ENCODE results near the gene ZNF330. TPM values are rescaled to one million over a fixed set of nuclear protein-coding genes. Genes with fewer than 3 reads are reported as not detected.

ZNF330 gene
- total and polyA plus RNA-seq, 2 of the 8 experiments (the other 6 are each of a cell fraction or from before 2014, with no cell fraction given): 17.7 to 44.3 TPM

GRCh38 chr4:141177171-141177570 is 43.5 kb upstream of the ZNF330 start:
- ChIA-PET CTCF (ENCODE audit: partially characterized antibody) (no interaction called here), POLR2A (ENCODE audit: partially characterized antibody) (no interaction called here)
- Histone ChIP-seq H3K56ac (replicated peaks; ENCODE audit: insufficient read length, low read depth, low read length) (no peak overlapping the region), H2BK15ac (ENCODE audit: low read length) (no peak overlapping the region), H3K4ac (replicated peaks; ENCODE audit: insufficient read length, low read depth, low read length) (no peak overlapping the region), H2BK20ac (ENCODE audit: low read length) (no peak overlapping the region), H3K9me3 (ENCODE audit: insufficient read depth in 2 of 2, low read depth in 1 of 2, low read length in 1 of 2) (no peaks in the 10 kb centered on the region), H4K91ac (replicated peaks; ENCODE audit: insufficient read length, low read length) (no peak overlapping the region), H4K20me1 (replicated peaks in 1 of 2; ENCODE audit: control insufficient read depth in 1 of 2, insufficient read depth in 2 of 2, low read length in 2 of 2) (no peaks in the 10 kb centered on the region), H3K79me1 (ENCODE audit: low read depth, low read length) (no peaks in the 10 kb centered on the region), H3K27ac (ENCODE audit: low read depth, low read length) (no peak overlapping the region), H3K14ac (ENCODE audit: insufficient read length) (no peak overlapping the region), H2BK5ac (ENCODE audit: low read depth, low read length) (no peak overlapping the region), H3K4me2 (ENCODE audit: insufficient read depth in 1 of 2, low read depth in 2 of 2, low read length in 2 of 2) (no peak overlapping the region), H3K4me1 (replicated peaks in 1 of 4; ENCODE audit: control insufficient read depth in 3 of 4, insufficient read depth in 4 of 4, low read length in 3 of 4) (no peaks in the 10 kb centered on the region), H3K4me3 (ENCODE audit: extremely low read depth in 1 of 4, insufficient read depth in 2 of 4, low read depth in 3 of 4, low read length in 4 of 4) (no peak overlapping the region), H3K79me2 (ENCODE audit: control insufficient read depth in 1 of 2, insufficient read depth in 2 of 2, low read length in 2 of 2) (no peaks in the 10 kb centered on the region), H2AFZ (ENCODE audit: low read length) (no peak overlapping the region), H2AK5ac (ENCODE audit: low read depth, low read length) (no peak overlapping the region), H2BK12ac (ENCODE audit: low read depth, low read length) (no peak overlapping the region), H2BK120ac (replicated peaks; ENCODE audit: low read depth, low read length) (no peak overlapping the region), H4K8ac (ENCODE audit: extremely low read depth, insufficient read depth, low read length) (no peak overlapping the region), H3K23ac (ENCODE audit: insufficient read length) (no peak overlapping the region), H3K9ac (replicated peaks in 1 of 4; ENCODE audit: extremely low read depth in 1 of 4, low read depth in 3 of 4, low read length in 3 of 4) (no peak overlapping the region), H3K23me2 (ENCODE audit: low read depth, low read length) (no peaks in the 10 kb centered on the region), H3K27me3 (replicated peaks in 1 of 4; ENCODE audit: control insufficient read depth in 3 of 4, extremely low read depth in 1 of 4, insufficient read depth in 3 of 4, low read length in 3 of 4) (no peaks in the 10 kb centered on the region), H4K5ac (ENCODE audit: insufficient read length, low read depth, low read length) (no peak overlapping the region), H3K18ac (ENCODE audit: extremely low read depth, low read length) (no peak overlapping the region), H3K36me3 (ENCODE audit: control insufficient read depth in 2 of 4, insufficient read depth in 4 of 4, low read length in 3 of 4) (no peaks in the 10 kb centered on the region)
- FAIRE-seq (no peak), DNase-seq (ENCODE audit: low read depth in 1 of 2, low spot score in 2 of 2) (no peak)
- WGBS, 2 experiments (ENCODE audit: extremely low coverage in 1 of 2, insufficient coverage in 1 of 2, insufficient read length in 1 of 2, insufficient replicate concordance in 2 of 2, low coverage in 1 of 2, low lambda C conversion rate in 2 of 2, missing lambda C conversion rate in 1 of 2): 92% methylated on average over 1 of the region's 1 CpG; no CpG with 5 or more reads in 1 of the 2 experiments
- no peak for TF ChIP-seq HDAC2 (IDR thresholded peaks at IDR 0.05; ENCODE audit: borderline replicate concordance in 1 of 2, low read depth in 2 of 2, low read length in 2 of 2)

Data from H1 (cell line).